Measurements from ENCODE around the gene WDR48. TPM values are rescaled to one million over a fixed set of nuclear protein-coding genes. Genes with fewer than 3 reads are reported as not detected.

The WDR48 gene
- total RNA-seq, 1 donor from 2014 or later: 36.7 TPM

- intact Hi-C loops (cut with DNase I): no loop called here
Measured at GRCh38 chr3:39118931-39119660, 67.3 kb downstream of the WDR48 start.

GRCh38 chr3:39121621-39122020 is 69.8 kb downstream of the WDR48 start:
- Histone ChIP-seq H3K27me3 (no peaks in the 10 kb centered on the region), H3K9me3 (no peaks in the 10 kb centered on the region), H3K36me3 (no peaks in the 10 kb centered on the region), H3K4me1 (peaks cover 1% of the 10 kb centered on the region), H3K27ac (no peak overlapping the region), H3K4me3 (no peak overlapping the region)
- DNase-seq (no peak), ATAC-seq (no peak)
- intact Hi-C loops (cut with DNase I): loop anchor here (10.0 kb wide), 1 partner anchor 163 kb away; the partner anchor contains the start of gene CX3CR1
- no peak for TF ChIP-seq CTCF (IDR thresholded peaks at IDR 0.05)

More at GRCh38 chr3:39118931-39119660, 67.3 kb downstream of the WDR48 start:
- H3K36me3 ChIP-seq: no peaks in the 10 kb centered on the region
- ATAC-seq (no peak), DNase-seq (no peak)
- H3K4me1 ChIP-seq: no peaks in the 10 kb centered on the region
- H3K9me3 ChIP-seq: no peaks in the 10 kb centered on the region
- H3K27me3 ChIP-seq: no peaks in the 10 kb centered on the region
- no peak overlapping the region for H3K27ac ChIP-seq
- TF ChIP-seq CTCF (IDR thresholded peaks at IDR 0.05): no peak
- no peak overlapping the region for H3K4me3 ChIP-seq

GRCh38 chr3:39122813-39123212 is 71.0 kb downstream of the WDR48 start:
- DNase-seq: no peak
- Histone ChIP-seq H3K4me1 (peaks cover 4% of the 10 kb centered on the region), H3K27ac (no peak overlapping the region), H3K9me3 (no peaks in the 10 kb centered on the region), H3K36me3 (no peaks in the 10 kb centered on the region), H3K4me3 (no peak overlapping the region), H3K27me3 (no peaks in the 10 kb centered on the region)
- TF ChIP-seq CTCF (IDR thresholded peaks at IDR 0.05): no peak
- intact Hi-C loops (cut with DNase I): loop anchor here (10.0 kb wide), 1 partner anchor 162 kb away; the partner anchor contains the start of gene CX3CR1
- ATAC-seq: no peak

GRCh38 chr3:39124876-39125840 is 73.3 kb downstream of the WDR48 start:
- no peak overlapping the region for H3K4me3 ChIP-seq
- no peaks in the 10 kb centered on the region for H3K27me3 ChIP-seq
- H3K4me1 ChIP-seq: peaks cover 4% of the 10 kb centered on the region
- TF ChIP-seq CTCF (IDR thresholded peaks at IDR 0.05): peak; percentile 43
- intact Hi-C loops (cut with DNase I): loop anchor here (10.0 kb wide), 1 partner anchor 160 kb away; the partner anchor contains the start of gene CX3CR1
- no peaks in the 10 kb centered on the region for H3K9me3 ChIP-seq
- no peaks in the 10 kb centered on the region for H3K36me3 ChIP-seq
- peak overlapping the region; percentile 51 for H3K27ac ChIP-seq
- DNase-seq: no peak
- peak; percentile 84 for ATAC-seq

GRCh38 chr3:39125841-39126500 is 74.2 kb downstream of the WDR48 start:
- peak overlapping the region; percentile 51 for H3K27ac ChIP-seq
- no peaks in the 10 kb centered on the region for H3K27me3 ChIP-seq
- H3K4me1 ChIP-seq: peaks cover 4% of the 10 kb centered on the region
- DNase-seq: no peak
- TF ChIP-seq CTCF (IDR thresholded peaks at IDR 0.05): no peak
- intact Hi-C loops (cut with DNase I): loop anchor here (10.0 kb wide), 1 partner anchor 159 kb away; the partner anchor contains the start of gene CX3CR1
- H3K9me3 ChIP-seq: no peaks in the 10 kb centered on the region
- H3K36me3 ChIP-seq: no peaks in the 10 kb centered on the region
- H3K4me3 ChIP-seq: no peak overlapping the region
- peak; percentile 56 for ATAC-seq

All from upper lobe of right lung (tissue), 1 donor.